GM21381 (cell line): ENCODE results near the gene TP53TG3C.
"Not testable (repeated sequence)": the region's sequence is repeated elsewhere in the genome, so short reads cannot be mapped to it uniquely, and the experiment has no call there.

Experiments used
- ATAC-seq: cut with Tn5 transposase; IDR thresholded peaks from one replicate; pipeline ENCODE4 v1.9.1; 2021; ENCODE audit warnings: mild to moderate bottlenecking, moderate library complexity; ENCODE audit not compliant: unreplicated experiment

TP53TG3C gene, protein sequence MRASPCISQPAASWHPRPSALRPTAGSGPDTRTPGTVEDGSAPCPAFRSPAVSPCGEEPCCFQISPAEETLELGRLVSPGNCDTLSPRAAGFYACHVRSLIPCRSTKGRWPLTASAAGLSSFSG

DNA sequence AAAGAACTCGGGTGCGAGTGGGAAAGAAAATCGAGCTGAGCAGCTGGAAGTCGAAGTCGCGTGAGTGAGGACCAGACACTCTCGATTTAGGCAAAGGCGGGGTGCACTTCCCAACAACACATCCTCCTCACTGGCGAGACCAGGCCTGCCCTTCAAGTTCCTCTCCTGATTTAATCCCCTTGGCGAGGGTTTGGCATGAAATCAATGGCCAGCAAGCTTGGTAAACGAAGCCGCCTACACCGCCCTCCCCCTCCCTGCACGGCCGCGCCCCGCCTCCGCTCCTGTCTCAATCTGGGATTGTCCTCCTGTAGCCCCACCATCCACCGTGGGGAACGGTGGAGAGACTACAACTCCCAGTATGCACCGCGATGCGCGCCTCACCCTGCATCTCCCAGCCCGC lies at the start of gene TP53TG3C:
Gene TP53TG3C, plus strand, starts transcription at position 301 of the 400 bp plus-strand sequence. Its CDS starts 68 bp downstream, at position 369.
- ATAC-seq = not testable (repeated sequence)
